SU-DHL-6 (cell line): ENCODE results near the gene UBB.
A peak's percentile ranks its signal among the peaks of the same experiment; 100 is the strongest.

Source experiments
- H2AFZ ChIP-seq: fragments of 200-600 bp; sonication (generic); 2 replicates; pipeline ENCODE4 v1.6.1; 2014; ENCODE audit warnings: low read depth, mild to moderate bottlenecking, moderate library complexity, mixed read lengths, antibody characterized with exemption, low read length; ENCODE audit not compliant: severe bottlenecking
- H3F3A ChIP-seq: fragments of 200-600 bp; shearing (Covaris generic); 2 replicates; pipeline ENCODE4 v1.6.0; 2016; ENCODE audit warnings: antibody characterized with exemption, mild to moderate bottlenecking; ENCODE audit not compliant: insufficient read depth
- H3K27ac ChIP-seq: fragments of 200-600 bp; sonication (generic); 2 replicates; pipeline ENCODE4 v1.5.1; 2016; ENCODE audit warnings: low read depth, mild to moderate bottlenecking, low read length, moderate library complexity, mixed read lengths
- H3K27me3 ChIP-seq: fragments of 200-600 bp; sonication (generic), shearing (Covaris generic); 2 replicates; pipeline ENCODE4 v1.6.0; 2014; ENCODE audit warnings: mild to moderate bottlenecking, low read length
- H3K36me3 ChIP-seq: fragments of 200-600 bp; sonication (generic); 2 replicates; pipeline ENCODE4 v1.6.1; 2014; ENCODE audit warnings: mild to moderate bottlenecking, low read length, mixed read lengths
- H3K4me2 ChIP-seq: fragments of 300-600, 200-600 bp; shearing (Covaris generic), sonication (generic); 2 replicates; pipeline ENCODE4 v1.6.0; 2014; ENCODE audit warnings: low read length, low read depth, mild to moderate bottlenecking; ENCODE audit not compliant: poor library complexity, severe bottlenecking
- H3K4me3 ChIP-seq: fragments of 200-600 bp; sonication (generic); 2 replicates; pipeline ENCODE4 v1.5.1; 2014; ENCODE audit warnings: antibody characterized with exemption, low read length, mild to moderate bottlenecking, mixed read lengths; ENCODE audit not compliant: insufficient read depth, poor library complexity, severe bottlenecking
- H3K79me2 ChIP-seq: fragments of 200-600 bp; sonication (generic); 2 replicates; pipeline ENCODE4 v1.6.1; 2014; ENCODE audit warnings: mild to moderate bottlenecking, low read length, moderate library complexity; ENCODE audit not compliant: insufficient read depth
- H3K9ac ChIP-seq: fragments of 200-600 bp; sonication (generic); 2 replicates; pipeline ENCODE4 v1.7.0; 2014; ENCODE audit warnings: mild to moderate bottlenecking, low read length
- H3K9me2 ChIP-seq: fragments of 200-600 bp; sonication (generic); replicated peaks from 2 replicates; pipeline ENCODE4 v1.6.1; 2014; ENCODE audit warnings: low read length; ENCODE audit not compliant: insufficient read depth
- H3K9me3 ChIP-seq: fragments of 200-600 bp; sonication (generic); 2 replicates; pipeline ENCODE4 v1.6.1; 2014; ENCODE audit warnings: low read length, mixed read lengths; ENCODE audit not compliant: insufficient read depth
- H4K20me1 ChIP-seq: fragments of 200-600 bp; sonication (generic); 2 replicates; pipeline ENCODE4 v1.6.1; 2014; ENCODE audit warnings: low read depth, mild to moderate bottlenecking, antibody characterized with exemption, low read length, moderate library complexity, mixed read lengths
- CTCF ChIP-seq: fragments of 200-600 bp; sonication (generic); IDR thresholded peaks from one replicate; pipeline ENCODE4 v1.5.1; 2017; ENCODE audit warnings: antibody characterized with exemption, mild to moderate bottlenecking, low read length, moderate library complexity; ENCODE audit not compliant: insufficient read depth, poor library complexity, severe bottlenecking
- EZH2phosphoT487 ChIP-seq: fragments of 200-600 bp; sonication (generic), shearing (Covaris generic); conservative IDR thresholded peaks from 2 replicates; pipeline ENCODE4 v1.6.1; 2018; ENCODE audit warnings: mild to moderate bottlenecking, antibody characterized with exemption, low read length, moderate library complexity, mixed read lengths

Gene UBB

GRCh38 chr17:16352667-16353316 is 28.1 kb upstream of the UBB start:
- H3K9me2 ChIP-seq: no peaks in the 10 kb centered on the region
- no peaks in the 10 kb centered on the region for H3K27me3 ChIP-seq
- 0 out of 2 replicates have a peak, but pooled peaks cover 11% of the 10 kb centered on the region for H3K36me3 ChIP-seq
- no peaks in the 10 kb centered on the region for H4K20me1 ChIP-seq
- H3K4me3 ChIP-seq: peak overlapping the region; percentile 73
- H3K9ac ChIP-seq: peak overlapping the region; percentile 81
- peak overlapping the region; percentile 93 for H3K4me2 ChIP-seq
- H2AFZ ChIP-seq: peak overlapping the region; percentile 79
- TF ChIP-seq EZH2phosphoT487 (no peak), CTCF (no peak)
- H3K27ac ChIP-seq: peak overlapping the region; percentile 50
- peaks cover 22% of the 10 kb centered on the region for H3F3A ChIP-seq
- H3K9me3 ChIP-seq: no peaks in the 10 kb centered on the region
- H3K79me2 ChIP-seq: peaks cover 27% of the 10 kb centered on the region

GRCh38 chr17:16353317-16354174 is 27.3 kb upstream of the UBB start, which contains the start of gene CENPV:
Gene CENPV (minus strand): TSS chr17:16353469. CDS start chr17:16353436, 33 bp downstream.
- H3K9ac ChIP-seq: peak within 1 kb of the TSS; percentile 81
- no peaks in the 10 kb centered on the region for H4K20me1 ChIP-seq
- peaks cover 22% of the 10 kb centered on the region for H3F3A ChIP-seq

GRCh38 chr17:16354585-16354984 is 26.3 kb upstream of the UBB start:
- TF ChIP-seq EZH2phosphoT487 (no peak), CTCF (no peak)
- H3K9me2 ChIP-seq: no peaks in the 10 kb centered on the region
- no peak overlapping the region for H2AFZ ChIP-seq
- H3K4me2 ChIP-seq: no peak overlapping the region
- H4K20me1 ChIP-seq: no peaks in the 10 kb centered on the region
- no peak overlapping the region for H3K27ac ChIP-seq
- H3K27me3 ChIP-seq: no peaks in the 10 kb centered on the region
- peaks cover 27% of the 10 kb centered on the region for H3K79me2 ChIP-seq
- 0 out of 2 replicates have a peak, but pooled peaks cover 3% of the 10 kb centered on the region for H3K36me3 ChIP-seq
- no peak overlapping the region for H3K9ac ChIP-seq
- H3K9me3 ChIP-seq: no peaks in the 10 kb centered on the region
- H3F3A ChIP-seq: peaks cover 21% of the 10 kb centered on the region
- no peak overlapping the region for H3K4me3 ChIP-seq

More at GRCh38 chr17:16353317-16354174, 27.3 kb upstream of the UBB start, which contains the start of gene CENPV:
- H3K4me3 ChIP-seq: peak within 1 kb of the TSS; percentile 73
- H3K79me2 ChIP-seq: peaks cover 27% of the 10 kb centered on the region
- H3K27ac ChIP-seq: peak within 1 kb of the TSS; percentile 50
- H3K9me2 ChIP-seq: no peaks in the 10 kb centered on the region
- H3K27me3 ChIP-seq: no peaks in the 10 kb centered on the region
- H2AFZ ChIP-seq: peak within 1 kb of the TSS; percentile 98
- no peaks in the 10 kb centered on the region for H3K9me3 ChIP-seq
- peak within 1 kb of the TSS; percentile 93 for H3K4me2 ChIP-seq
- H3K36me3 ChIP-seq: 0 out of 2 replicates have a peak, but pooled peaks cover 9% of the 10 kb centered on the region
- TF ChIP-seq EZH2phosphoT487: no peak
- TF ChIP-seq CTCF: no peak
